Liver (tissue), 3 donors: ENCODE measurements around the gene SMARCB1.

ENCODE experiments used
- CTCF ChIP-seq: fragments of 150-350 bp; IDR thresholded peaks from 2 replicates; pipeline ENCODE4 v1.5.1; 2017; ENCODE audit warnings: improper control_type of control experiment, low read depth, low read length; ENCODE audit not compliant: missing input control
- EGR1 ChIP-seq, 2 donors: IDR thresholded peaks; 2 replicates each; pipeline ENCODE4 v1.6.1; 2016 to 2018; ENCODE audit warnings: antibody characterized with exemption in 2 of 2, low read depth in 2 of 2
- FOXA1 ChIP-seq: IDR thresholded peaks from 2 replicates; pipeline ENCODE4 v1.6.1; 2016; ENCODE audit warnings: antibody characterized with exemption
- GABPA ChIP-seq, 2 donors: IDR thresholded peaks in 1 of 2; conservative IDR thresholded peaks in 1 of 2; 2 replicates each; pipeline ENCODE4 v1.6.1; 2016; ENCODE audit warnings: antibody characterized with exemption in 2 of 2, mild to moderate bottlenecking in 1 of 2, moderate library complexity in 1 of 2
- HNF4G ChIP-seq: IDR thresholded peaks from 2 replicates; pipeline ENCODE4 v1.6.1; 2016; ENCODE audit warnings: antibody characterized with exemption
- JUND ChIP-seq, 2 donors: IDR thresholded peaks; 2 replicates each; pipeline ENCODE4 v1.6.1; 2016; ENCODE audit warnings: antibody characterized with exemption in 2 of 2
- MAX ChIP-seq: IDR thresholded peaks from 2 replicates; pipeline ENCODE4 v1.6.1; 2016; ENCODE audit warnings: antibody characterized with exemption
- RAD21 ChIP-seq, 2 donors: IDR thresholded peaks; 2 replicates each; pipeline ENCODE4 v1.6.1; 2016; ENCODE audit warnings: antibody characterized with exemption in 2 of 2, mild to moderate bottlenecking in 2 of 2
- REST ChIP-seq: IDR thresholded peaks from 2 replicates; pipeline ENCODE4 v1.6.1; 2016; ENCODE audit warnings: antibody characterized with exemption, mild to moderate bottlenecking
- RXRA ChIP-seq, 2 donors: IDR thresholded peaks; 2 replicates each; pipeline ENCODE4 v1.6.1; 2017 to 2018; ENCODE audit warnings: antibody characterized with exemption in 2 of 2, mild to moderate bottlenecking in 1 of 2
- SP1 ChIP-seq: IDR thresholded peaks from 2 replicates; pipeline ENCODE4 v1.6.1; 2018; ENCODE audit warnings: antibody characterized with exemption, mild to moderate bottlenecking
- ZBTB33 ChIP-seq: IDR thresholded peaks from 2 replicates; pipeline ENCODE4 v1.6.1; 2016; ENCODE audit warnings: antibody characterized with exemption
- TF ChIP-seq, protein P1 (sequence below): IDR thresholded peaks from 2 replicates; pipeline ENCODE4 v1.6.1; 2016; ENCODE audit warnings: antibody characterized with exemption
- donor health status: healthy.
- donor health status: healthy.

DNA sequence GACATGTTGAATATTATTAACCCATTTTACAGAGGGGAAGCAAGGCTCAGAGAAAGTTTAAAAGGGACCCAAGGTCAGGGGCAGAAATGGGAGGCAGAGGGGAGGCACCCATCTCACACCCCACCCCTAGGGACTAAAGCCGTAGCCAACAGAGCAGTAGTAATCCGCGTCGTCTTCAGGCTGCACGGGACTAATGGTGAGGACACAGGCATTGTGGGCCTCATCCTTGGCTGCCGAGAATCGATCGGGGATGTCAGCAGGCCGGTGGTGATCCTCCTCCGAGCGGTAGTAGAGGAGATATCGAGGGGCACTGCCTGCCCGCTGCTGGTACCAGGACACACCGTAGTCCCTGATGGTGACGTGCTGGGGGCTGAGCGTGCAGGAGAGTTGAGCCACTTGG lies 34.0 kb upstream of the SMARCB1 start:
- TF ChIP-seq CTCF (no peak), ZBTB33 (no peak), REST (no peak), MAX (no peak), RAD21 (IDR thresholded peaks at IDR 0.05) (no peak), GABPA (IDR thresholded peaks at IDR 0.05 in 1 of 2, conservative IDR thresholded peaks at IDR 0.05 in 1 of 2) (no peak), SP1 (no peak), EGR1 (IDR thresholded peaks at IDR 0.05; ENCODE audit: low read depth in 2 of 2) (no peak), RXRA (IDR thresholded peaks at IDR 0.05) (no peak), FOXA1 (no peak), JUND (IDR thresholded peaks at IDR 0.05) (no peak), HNF4G (no peak)
- TF ChIP-seq, protein P1, sequence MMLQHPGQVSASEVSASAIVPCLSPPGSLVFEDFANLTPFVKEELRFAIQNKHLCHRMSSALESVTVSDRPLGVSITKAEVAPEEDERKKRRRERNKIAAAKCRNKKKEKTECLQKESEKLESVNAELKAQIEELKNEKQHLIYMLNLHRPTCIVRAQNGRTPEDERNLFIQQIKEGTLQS, result no peak
